OCI-LY3 (cell line): ENCODE measurements around the gene DRICH1.

Source experiments
- H2AFZ ChIP-seq: fragments of 200-600, 300-600 bp; shearing (Covaris generic); 2 replicates; pipeline ENCODE4 v1.6.0; 2014; ENCODE audit warnings: antibody characterized with exemption, low read depth, low read length
- H3K27ac ChIP-seq: fragments of 200-600, 300-600 bp; sonication (generic); 2 replicates; pipeline ENCODE4 v1.5.1; 2014; ENCODE audit warnings: mild to moderate bottlenecking, low read length, moderate library complexity, mixed read lengths
- H3K27me3 ChIP-seq: fragments of 200-600, 300-600 bp; sonication (generic); 2 replicates; pipeline ENCODE4 v1.6.1; 2014; ENCODE audit warnings: low read depth, low read length, mixed read lengths
- H3K36me3 ChIP-seq: fragments of 200-600, 300-600 bp; sonication (generic); replicated peaks from 2 replicates; pipeline ENCODE3; 2014; ENCODE audit warnings: low read depth, low read length, mixed read lengths
- H3K4me1 ChIP-seq: fragments of 300-600, 200-600 bp; sonication (generic); 2 replicates; pipeline ENCODE4 v1.6.1; 2014; ENCODE audit warnings: low read length, mixed read lengths
- H3K4me2 ChIP-seq: fragments of 200-600, 300-600 bp; sonication (generic); 2 replicates; pipeline ENCODE4 v1.6.1; 2014; ENCODE audit warnings: low read length, mixed read lengths
- H3K4me3 ChIP-seq: fragments of 300-600, 200-600 bp; sonication (generic); 2 replicates; pipeline ENCODE4 v1.5.1; 2014; ENCODE audit warnings: antibody characterized with exemption, mild to moderate bottlenecking, low read length, moderate library complexity
- H3K79me2 ChIP-seq: fragments of 300-600, 200-600 bp; shearing (Covaris generic); 2 replicates; pipeline ENCODE4 v1.6.1; 2014; ENCODE audit warnings: mild to moderate bottlenecking, low read length, mixed read lengths
- H3K9ac ChIP-seq: fragments of 300-600, 200-600 bp; shearing (Covaris generic); 2 replicates; pipeline ENCODE4 v1.6.0; 2014; ENCODE audit warnings: mild to moderate bottlenecking, low read length, moderate library complexity
- H3K9me3 ChIP-seq: fragments of 200-600, 300-600 bp; shearing (Covaris generic); 2 replicates; pipeline ENCODE4 v1.6.1; 2014; ENCODE audit warnings: low read length, mixed read lengths; ENCODE audit not compliant: insufficient read depth
- H4K20me1 ChIP-seq: fragments of 200-600, 300-600 bp; sonication (generic); 2 replicates; pipeline ENCODE4 v1.6.1; 2016; ENCODE audit warnings: low read length, mixed read lengths; ENCODE audit not compliant: insufficient read depth
- EZH2phosphoT487 ChIP-seq: fragments of 200-600 bp; shearing (Covaris generic); IDR thresholded peaks from 2 replicates; pipeline ENCODE4 v1.6.1; 2018; ENCODE audit warnings: antibody characterized with exemption, mixed run types, low read depth
- TF ChIP-seq, protein P1 (sequence below): fragments of 200-600, 300-600 bp; sonication (generic); IDR thresholded peaks from 2 replicates; pipeline ENCODE4 v1.5.1; 2014; ENCODE audit warnings: antibody characterized with exemption, low read length, low read depth

Gene DRICH1

DNA sequence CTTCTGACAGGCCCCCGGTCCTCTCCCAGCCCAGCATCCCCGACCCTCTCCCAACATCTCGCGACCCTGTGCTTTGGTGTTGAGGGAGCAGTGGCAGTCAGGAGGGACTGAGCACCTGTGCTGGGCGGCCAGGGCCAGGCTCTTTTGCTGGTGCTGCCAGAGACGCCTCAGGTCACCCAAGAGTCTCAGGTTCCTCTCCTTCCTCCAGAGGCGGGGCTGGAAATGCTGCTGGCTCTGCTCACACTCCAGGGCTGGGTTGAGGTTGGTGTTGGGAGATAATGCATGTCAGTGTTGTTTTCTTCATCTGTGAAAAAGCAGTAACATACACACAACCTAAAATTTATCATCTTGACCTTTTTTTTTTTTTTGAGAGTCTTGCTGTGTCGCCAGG is 50.9 kb downstream of the DRICH1 start:
- no peak overlapping the region for H3K9ac ChIP-seq
- no peak overlapping the region for H3K27ac ChIP-seq
- no peak overlapping the region for H3K4me3 ChIP-seq
- no peaks in the 10 kb centered on the region for H3K79me2 ChIP-seq
- no peaks in the 10 kb centered on the region for H3K9me3 ChIP-seq
- peaks cover 15% of the 10 kb centered on the region for H3K4me1 ChIP-seq
- H4K20me1 ChIP-seq: no peaks in the 10 kb centered on the region
- TF ChIP-seq EZH2phosphoT487: no peak
- TF ChIP-seq, protein P1, sequence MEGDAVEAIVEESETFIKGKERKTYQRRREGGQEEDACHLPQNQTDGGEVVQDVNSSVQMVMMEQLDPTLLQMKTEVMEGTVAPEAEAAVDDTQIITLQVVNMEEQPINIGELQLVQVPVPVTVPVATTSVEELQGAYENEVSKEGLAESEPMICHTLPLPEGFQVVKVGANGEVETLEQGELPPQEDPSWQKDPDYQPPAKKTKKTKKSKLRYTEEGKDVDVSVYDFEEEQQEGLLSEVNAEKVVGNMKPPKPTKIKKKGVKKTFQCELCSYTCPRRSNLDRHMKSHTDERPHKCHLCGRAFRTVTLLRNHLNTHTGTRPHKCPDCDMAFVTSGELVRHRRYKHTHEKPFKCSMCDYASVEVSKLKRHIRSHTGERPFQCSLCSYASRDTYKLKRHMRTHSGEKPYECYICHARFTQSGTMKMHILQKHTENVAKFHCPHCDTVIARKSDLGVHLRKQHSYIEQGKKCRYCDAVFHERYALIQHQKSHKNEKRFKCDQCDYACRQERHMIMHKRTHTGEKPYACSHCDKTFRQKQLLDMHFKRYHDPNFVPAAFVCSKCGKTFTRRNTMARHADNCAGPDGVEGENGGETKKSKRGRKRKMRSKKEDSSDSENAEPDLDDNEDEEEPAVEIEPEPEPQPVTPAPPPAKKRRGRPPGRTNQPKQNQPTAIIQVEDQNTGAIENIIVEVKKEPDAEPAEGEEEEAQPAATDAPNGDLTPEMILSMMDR: no peak
- no peaks in the 10 kb centered on the region for H3K36me3 ChIP-seq
- peaks cover 10% of the 10 kb centered on the region for H3K27me3 ChIP-seq
- H2AFZ ChIP-seq: no peak overlapping the region
- H3K4me2 ChIP-seq: no peak overlapping the region

DNA sequence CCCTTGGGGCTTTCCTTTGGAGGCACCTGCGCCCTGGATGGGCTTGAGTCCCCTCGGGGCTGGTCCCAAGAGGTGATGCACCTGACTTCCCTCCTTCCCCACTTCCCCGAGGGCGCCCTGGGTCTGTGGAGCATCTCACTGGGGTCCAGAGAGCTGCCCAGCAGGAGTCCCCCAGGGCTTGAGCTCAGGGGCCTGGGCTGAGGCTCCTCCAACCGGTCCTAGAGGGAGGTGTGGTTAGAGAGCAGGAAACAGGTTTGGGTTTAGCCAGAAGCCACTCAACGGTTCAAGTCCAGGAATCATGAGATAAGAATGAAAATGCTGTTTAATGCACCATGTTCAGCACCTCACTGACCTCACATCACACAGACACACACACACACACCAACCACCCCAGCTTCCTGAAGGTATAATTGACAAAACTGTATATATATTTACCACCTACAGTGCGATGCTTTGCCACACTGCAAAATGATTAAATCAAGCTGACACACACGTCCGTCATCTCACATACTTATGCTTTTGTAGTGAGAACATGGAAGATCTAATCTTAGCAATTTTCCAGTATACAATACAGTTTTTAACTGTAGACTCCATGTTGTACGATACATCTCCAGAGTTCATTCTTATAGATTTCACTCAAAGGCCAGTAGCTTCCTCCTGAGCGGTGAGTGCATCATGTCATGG is 51.4 kb downstream of the DRICH1 start:
- TF ChIP-seq, protein P1: no peak
- TF ChIP-seq EZH2phosphoT487: no peak
- Histone ChIP-seq H3K9me3 (no peaks in the 10 kb centered on the region), H3K4me3 (no peak overlapping the region), H3K9ac (no peak overlapping the region), H3K36me3 (no peaks in the 10 kb centered on the region), H3K79me2 (no peaks in the 10 kb centered on the region), H3K27ac (no peak overlapping the region), H3K4me1 (peaks cover 15% of the 10 kb centered on the region), H2AFZ (no peak overlapping the region), H3K4me2 (no peak overlapping the region), H4K20me1 (no peaks in the 10 kb centered on the region), H3K27me3 (peaks cover 10% of the 10 kb centered on the region)

DNA sequence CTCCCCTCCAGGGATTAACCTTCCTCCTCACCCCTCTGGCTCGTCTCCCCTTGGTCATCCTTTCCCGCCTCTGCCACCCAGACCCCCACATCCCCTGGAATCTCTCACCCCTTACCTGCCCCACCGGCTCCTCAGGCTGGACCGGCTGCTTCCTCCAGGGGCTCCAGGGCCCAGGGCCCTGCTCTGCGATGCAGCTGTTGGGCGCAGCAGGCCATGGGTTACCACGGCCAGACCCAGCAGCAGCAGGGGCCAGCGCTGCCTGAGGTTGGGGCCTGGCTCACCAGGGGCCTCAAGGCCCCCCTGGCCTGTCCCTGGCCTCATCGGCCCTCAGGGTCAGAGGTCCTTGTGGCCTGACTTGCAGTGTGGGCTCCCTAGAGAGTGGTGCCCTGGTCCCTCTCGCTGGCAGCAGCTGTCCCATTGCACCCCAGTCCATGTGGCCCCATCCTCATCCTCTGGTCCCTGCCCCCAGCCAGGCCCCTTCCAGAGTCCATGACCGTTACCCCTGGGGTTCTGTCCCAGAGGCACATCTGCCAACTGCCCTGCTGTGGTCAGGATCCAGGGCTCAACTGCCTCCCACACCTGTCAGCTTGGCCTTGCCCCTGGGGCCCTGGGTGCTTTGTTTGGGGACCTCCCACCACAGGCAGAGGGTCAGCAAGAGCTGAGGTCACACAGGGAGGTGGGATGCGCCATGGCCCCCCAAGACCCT is 52.1 kb downstream of the DRICH1 start, which contains the start of gene IGLL1:
TSS of gene IGLL1 (minus strand) at position 421 of the 706 bp plus-strand sequence. CDS start at position 321, 100 bp downstream.
- Histone ChIP-seq H2AFZ (no peak within 1 kb of the TSS), H3K36me3 (no peaks in the 10 kb centered on the region), H3K9me3 (no peaks in the 10 kb centered on the region), H3K4me3 (no peak within 1 kb of the TSS), H4K20me1 (no peaks in the 10 kb centered on the region), H3K79me2 (no peaks in the 10 kb centered on the region), H3K4me1 (peaks cover 15% of the 10 kb centered on the region), H3K27ac (no peak within 1 kb of the TSS), H3K9ac (no peak within 1 kb of the TSS), H3K27me3 (peaks cover 6% of the 10 kb centered on the region), H3K4me2 (no peak within 1 kb of the TSS)
- no peak for TF ChIP-seq EZH2phosphoT487
- TF ChIP-seq, protein P1: no peak

DNA sequence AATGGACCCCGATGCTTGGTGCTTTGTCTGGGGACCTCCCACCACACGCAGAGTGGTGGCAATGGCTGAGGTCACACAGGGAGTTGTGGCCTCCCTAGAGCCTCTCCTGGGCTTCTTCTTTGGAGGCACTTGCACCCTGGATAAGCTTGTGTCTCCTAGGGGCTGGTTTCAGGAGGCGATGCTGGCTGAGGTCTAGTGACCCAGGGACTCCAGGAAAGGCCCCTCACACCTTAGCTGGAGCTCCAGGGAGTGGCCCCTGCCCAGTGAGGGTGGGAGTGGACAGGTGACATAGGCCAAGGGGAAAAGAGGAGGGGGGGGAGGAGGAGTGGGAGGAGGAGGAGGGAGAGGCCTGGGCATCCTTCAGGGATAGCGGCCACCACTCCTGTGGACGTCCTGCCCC is 52.8 kb downstream of the DRICH1 start:
- no peak for TF ChIP-seq EZH2phosphoT487
- TF ChIP-seq, protein P1: no peak
- H3K9ac ChIP-seq: no peak overlapping the region
- H3K27ac ChIP-seq: no peak overlapping the region

More for the DNA sequence above, 52.8 kb downstream of the DRICH1 start:
- Histone ChIP-seq H3K36me3 (no peaks in the 10 kb centered on the region), H2AFZ (no peak overlapping the region), H3K9me3 (no peaks in the 10 kb centered on the region), H3K27me3 (no peaks in the 10 kb centered on the region; the same call in none of the 2 replicates), H3K4me3 (no peak overlapping the region), H3K79me2 (no peaks in the 10 kb centered on the region), H3K4me1 (peaks cover 12% of the 10 kb centered on the region), H4K20me1 (no peaks in the 10 kb centered on the region), H3K4me2 (no peak overlapping the region)
